Epithelial cell of esophagus (primary cell): ENCODE data around the gene HMGN4.

Experiments used
- DNase-seq: peaks from one replicate; pipeline ENCODE4 v3.0.0; 2010; ENCODE audit warnings: low read depth
- H3K4me3 ChIP-seq: 2 replicates; pipeline ENCODE4 v1.5.1; 2011; ENCODE audit warnings: mild to moderate bottlenecking, low read length, control low read depth
- TF ChIP-seq, protein P1 (sequence below): IDR thresholded peaks from 2 replicates; pipeline ENCODE4 v1.5.1; 2011; ENCODE audit warnings: low read depth, mild to moderate bottlenecking, low read length, control low read depth, inconsistent platforms; ENCODE audit not compliant: insufficient read depth; ENCODE audit errors: missing control alignments

The HMGN4 gene

DNA sequence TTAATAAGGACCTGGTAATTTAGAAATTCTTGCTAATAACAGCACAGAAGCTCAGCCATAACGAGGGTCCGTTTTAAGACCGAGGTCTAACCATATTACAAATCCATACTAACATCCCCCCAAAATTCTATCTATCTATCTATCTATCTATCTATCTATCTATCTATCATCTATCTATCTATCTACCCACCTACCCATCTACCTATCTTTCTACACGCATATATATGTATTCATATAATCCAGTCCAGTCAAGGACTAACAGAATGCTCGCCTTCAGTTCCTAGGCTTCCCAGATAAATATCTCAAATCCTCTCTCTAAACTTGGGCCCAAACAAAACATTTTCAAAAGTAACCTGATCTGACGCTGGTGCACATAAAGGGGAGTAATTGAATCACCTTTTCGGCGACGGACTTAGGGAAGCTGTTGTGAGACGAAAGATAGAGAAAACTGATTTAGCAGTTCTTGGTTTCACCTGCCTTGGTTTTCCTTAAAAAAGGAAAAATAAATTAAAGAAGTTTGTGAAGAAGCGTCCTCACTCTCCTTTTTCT is 14.5 kb downstream of the HMGN4 start:
- no peak for DNase-seq
- TF ChIP-seq, protein P1, sequence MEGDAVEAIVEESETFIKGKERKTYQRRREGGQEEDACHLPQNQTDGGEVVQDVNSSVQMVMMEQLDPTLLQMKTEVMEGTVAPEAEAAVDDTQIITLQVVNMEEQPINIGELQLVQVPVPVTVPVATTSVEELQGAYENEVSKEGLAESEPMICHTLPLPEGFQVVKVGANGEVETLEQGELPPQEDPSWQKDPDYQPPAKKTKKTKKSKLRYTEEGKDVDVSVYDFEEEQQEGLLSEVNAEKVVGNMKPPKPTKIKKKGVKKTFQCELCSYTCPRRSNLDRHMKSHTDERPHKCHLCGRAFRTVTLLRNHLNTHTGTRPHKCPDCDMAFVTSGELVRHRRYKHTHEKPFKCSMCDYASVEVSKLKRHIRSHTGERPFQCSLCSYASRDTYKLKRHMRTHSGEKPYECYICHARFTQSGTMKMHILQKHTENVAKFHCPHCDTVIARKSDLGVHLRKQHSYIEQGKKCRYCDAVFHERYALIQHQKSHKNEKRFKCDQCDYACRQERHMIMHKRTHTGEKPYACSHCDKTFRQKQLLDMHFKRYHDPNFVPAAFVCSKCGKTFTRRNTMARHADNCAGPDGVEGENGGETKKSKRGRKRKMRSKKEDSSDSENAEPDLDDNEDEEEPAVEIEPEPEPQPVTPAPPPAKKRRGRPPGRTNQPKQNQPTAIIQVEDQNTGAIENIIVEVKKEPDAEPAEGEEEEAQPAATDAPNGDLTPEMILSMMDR = no peak
- H3K4me3 ChIP-seq = peak overlapping the region; percentile 76

DNA sequence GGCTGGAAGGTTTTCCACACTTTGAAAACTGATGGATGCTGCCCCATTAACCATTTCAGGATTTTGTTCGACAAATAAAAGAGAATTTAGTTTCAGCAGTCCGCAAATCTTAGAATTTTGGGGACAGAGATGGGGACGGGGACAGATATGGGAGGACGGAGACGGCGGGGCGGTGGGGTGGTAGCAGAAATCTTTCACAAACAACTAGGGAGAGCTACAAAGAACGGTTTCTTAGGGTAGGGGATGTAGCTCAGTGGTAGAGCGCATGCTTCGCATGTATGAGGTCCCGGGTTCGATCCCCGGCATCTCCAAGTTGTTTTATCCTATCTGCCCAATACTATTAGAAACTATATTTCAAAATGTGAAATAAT is 15.1 kb downstream of the HMGN4 start:
- TF ChIP-seq, protein P1 = no peak
- peak overlapping the region; percentile 76 for H3K4me3 ChIP-seq
- DNase-seq = peak; percentile 70

DNA sequence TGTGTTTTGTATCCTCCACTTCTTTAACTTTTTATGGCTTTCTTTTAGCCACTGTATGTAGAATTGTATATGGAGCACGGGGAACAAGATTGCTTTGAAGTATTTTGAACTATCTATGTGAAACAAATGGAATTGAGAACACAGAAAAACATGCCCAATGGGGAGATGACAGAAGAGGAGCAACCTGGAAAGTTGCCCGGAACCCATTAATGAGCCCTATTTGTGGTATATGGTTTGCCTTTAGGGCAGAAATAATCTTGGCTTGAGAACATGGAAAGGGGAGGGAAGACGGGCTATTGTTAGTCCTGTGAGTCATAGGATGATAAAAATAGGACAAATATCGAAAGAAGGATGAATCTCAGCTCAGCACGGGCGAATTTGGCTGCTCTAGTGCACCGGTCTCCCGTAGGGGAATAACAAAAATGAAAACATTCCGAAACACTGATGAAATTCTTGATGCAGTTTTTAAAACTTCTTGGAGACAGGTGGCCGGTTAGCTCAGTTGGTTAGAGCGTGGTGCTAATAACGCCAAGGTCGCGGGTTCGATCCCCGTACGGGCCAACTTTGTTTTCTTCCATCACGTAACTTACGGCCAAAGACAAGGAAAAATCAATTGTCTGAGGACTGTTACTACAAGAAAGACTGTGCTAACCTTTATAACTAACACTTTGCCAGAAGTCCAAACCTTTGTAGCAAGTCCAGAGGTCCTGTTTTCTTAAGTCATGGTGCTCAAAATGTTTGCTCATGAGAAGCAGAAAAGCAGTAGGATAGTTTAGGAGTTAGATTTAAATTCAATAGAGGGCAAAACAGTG is 15.7 kb downstream of the HMGN4 start:
- H3K4me3 ChIP-seq = peak overlapping the region; percentile 76
- TF ChIP-seq, protein P1 = no peak
- DNase-seq = peak; percentile 91

DNA sequence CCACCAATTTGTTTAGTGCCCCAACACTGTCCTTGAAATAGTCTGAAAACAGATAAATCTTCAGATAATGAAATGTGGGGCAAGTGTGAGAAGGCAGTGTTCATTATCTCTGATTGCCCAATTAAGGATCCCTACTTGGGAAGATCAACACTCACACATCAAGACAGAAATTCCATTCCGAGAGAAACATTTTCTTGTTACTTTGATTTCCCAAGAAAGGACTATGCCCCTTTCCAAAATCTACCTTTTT is 16.2 kb downstream of the HMGN4 start:
- DNase-seq = no peak
- H3K4me3 ChIP-seq = peak overlapping the region; percentile 76
- TF ChIP-seq, protein P1 = no peak

DNA sequence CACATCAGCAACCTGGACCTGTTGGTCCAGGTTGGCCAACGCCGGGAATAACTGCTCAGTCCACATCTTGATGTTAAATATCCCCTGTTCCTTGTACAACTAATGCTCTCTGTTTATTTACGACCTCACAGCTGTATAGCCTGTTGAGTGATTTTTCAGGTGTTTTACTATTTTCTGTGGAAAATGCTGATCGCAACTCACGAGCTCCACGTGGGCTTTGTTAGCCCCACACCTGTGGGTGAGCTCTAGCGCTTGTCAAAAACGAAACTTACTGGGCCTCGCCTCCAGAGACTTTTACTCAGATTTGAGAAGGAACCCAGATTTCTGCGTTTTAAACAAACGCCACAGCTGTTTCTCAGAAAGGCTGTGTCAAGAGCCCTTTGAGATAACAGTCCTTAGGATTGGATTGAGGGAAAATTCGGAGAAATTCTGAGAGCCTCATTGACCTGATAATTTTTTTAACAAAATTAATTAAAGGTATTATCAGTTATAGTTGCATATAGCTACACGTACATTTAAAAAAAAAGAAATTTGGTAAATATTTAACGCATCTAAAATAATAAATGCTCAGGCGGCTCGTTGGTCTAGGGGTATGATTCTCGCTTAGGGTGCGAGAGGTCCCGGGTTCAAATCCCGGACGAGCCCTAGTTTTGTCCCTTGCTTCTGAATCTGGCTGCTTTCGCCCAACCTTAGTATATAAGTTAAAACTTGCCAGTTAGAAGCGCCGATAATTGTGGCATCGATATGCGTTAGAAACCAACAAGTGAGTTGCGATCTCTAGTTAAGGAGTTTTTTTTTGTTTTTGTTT is 16.7 kb downstream of the HMGN4 start:
- H3K4me3 ChIP-seq = peak overlapping the region; percentile 76
- DNase-seq = peak; percentile 70
- TF ChIP-seq, protein P1 = no peak

DNA sequence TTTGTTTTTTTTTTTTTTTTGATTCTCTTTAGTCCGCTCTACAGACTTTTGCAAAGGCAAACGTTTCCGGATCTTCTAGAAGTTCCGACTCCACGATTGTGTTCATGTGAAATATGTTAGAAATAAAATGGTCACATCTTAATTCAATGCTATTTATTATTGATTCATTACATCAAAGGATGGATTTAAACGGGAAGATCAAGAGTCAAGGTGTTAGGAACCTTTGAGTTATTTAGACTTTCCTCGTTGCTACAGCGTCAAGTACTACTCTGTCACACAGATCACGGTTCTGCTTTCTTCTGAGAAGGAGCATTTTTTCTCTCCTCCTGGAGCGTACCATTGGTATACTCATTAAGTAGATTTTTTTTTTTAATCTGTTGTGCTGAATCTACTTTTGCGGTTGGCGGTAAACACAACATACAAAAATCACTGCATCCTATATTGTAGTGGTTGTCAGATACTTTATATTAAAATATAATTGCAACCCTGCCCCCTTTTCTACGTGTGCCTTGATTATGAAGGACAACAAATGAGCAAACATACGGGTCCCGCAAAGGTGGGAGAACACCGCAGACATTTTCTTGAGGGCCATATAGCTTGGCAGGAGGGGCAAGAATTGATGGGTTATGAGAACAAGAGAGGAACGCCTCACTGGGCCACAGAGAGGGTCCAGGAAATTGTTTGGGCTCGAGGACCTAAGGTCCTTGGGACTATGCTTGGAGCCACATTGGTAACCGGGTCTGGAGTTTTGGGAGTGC is 17.5 kb downstream of the HMGN4 start:
- DNase-seq = peak; percentile 25
- peak overlapping the region; percentile 76 for H3K4me3 ChIP-seq
- TF ChIP-seq, protein P1 = no peak
